Karpas-422 (cell line): ENCODE measurements around the gene ZNF488. TPM values are rescaled to one million over a fixed set of nuclear protein-coding genes. Genes with fewer than 3 reads are reported as not detected.

Source experiments
- DNase-seq: peaks from one replicate; pipeline ENCODE4 v3.0.0-alpha.2; 2015
- H2AFZ ChIP-seq: fragments of 200-600 bp; sonication (generic); 2 replicates; pipeline ENCODE4 v1.6.1; 2014; ENCODE audit warnings: antibody characterized with exemption, low read length, mixed read lengths
- H3K27ac ChIP-seq: fragments of 200-600 bp; sonication (generic); 2 replicates; pipeline ENCODE4 v1.5.1; 2014; ENCODE audit warnings: mild to moderate bottlenecking, low read length, moderate library complexity
- H3K27me3 ChIP-seq: fragments of 200-600 bp; sonication (generic); 2 replicates; pipeline ENCODE4 v1.6.1; 2014; ENCODE audit warnings: low read length, mixed read lengths
- H3K36me3 ChIP-seq: fragments of 200-600 bp; sonication (generic); 2 replicates; pipeline ENCODE4 v1.6.1; 2014; ENCODE audit warnings: low read length, mixed read lengths; ENCODE audit not compliant: insufficient read depth
- H3K4me1 ChIP-seq: fragments of 200-600 bp; sonication (generic); 2 replicates; pipeline ENCODE4 v1.6.1; 2014; ENCODE audit warnings: mild to moderate bottlenecking, low read length, mixed read lengths
- H3K4me2 ChIP-seq: fragments of 200-600 bp; sonication (generic); 2 replicates; pipeline ENCODE4 v1.6.1; 2014; ENCODE audit warnings: low read length, low read depth, mild to moderate bottlenecking; ENCODE audit not compliant: poor library complexity, severe bottlenecking
- H3K4me3 ChIP-seq: fragments of 200-600 bp; sonication (generic); 2 replicates; pipeline ENCODE4 v1.5.1; 2014; ENCODE audit warnings: mild to moderate bottlenecking, antibody characterized with exemption, low read length, mixed read lengths
- H3K79me2 ChIP-seq: fragments of 200-600 bp; sonication (generic); 2 replicates; pipeline ENCODE4 v1.6.1; 2014; ENCODE audit warnings: mild to moderate bottlenecking, low read length, mixed read lengths
- H3K9ac ChIP-seq: fragments of 200-600 bp; sonication (generic); 2 replicates; pipeline ENCODE4 v1.6.0; 2014; ENCODE audit warnings: low read length
- H3K9me2 ChIP-seq: fragments of 200-600 bp; sonication (generic), shearing (Covaris generic); replicated peaks from 2 replicates; pipeline ENCODE4 v1.6.0; 2014; ENCODE audit warnings: mild to moderate bottlenecking, low read length, moderate library complexity; ENCODE audit not compliant: insufficient read depth
- H3K9me3 ChIP-seq: fragments of 300-700, 200-600 bp; sonication (generic); 2 replicates; pipeline ENCODE4 v1.6.1; 2014; ENCODE audit warnings: low read length, mixed read lengths
- H4K20me1 ChIP-seq: fragments of 200-600 bp; sonication (generic); 2 replicates; pipeline ENCODE4 v1.6.1; 2014; ENCODE audit warnings: mild to moderate bottlenecking, antibody characterized with exemption, low read length, low read depth; ENCODE audit not compliant: insufficient read depth
- total RNA-seq: library from RNA; depleted of rRNA; stranded (reverse); fragments of >200 nt; shearing (Covaris generic); gene quantifications from 2 replicates; pipeline ENCODE4 v1.2.3, GENCODE V29; 2014; ENCODE audit warnings: low replicate concordance

ZNF488 gene
- total RNA-seq, 1 experiment from 2014 or later, result not detected

DNA sequence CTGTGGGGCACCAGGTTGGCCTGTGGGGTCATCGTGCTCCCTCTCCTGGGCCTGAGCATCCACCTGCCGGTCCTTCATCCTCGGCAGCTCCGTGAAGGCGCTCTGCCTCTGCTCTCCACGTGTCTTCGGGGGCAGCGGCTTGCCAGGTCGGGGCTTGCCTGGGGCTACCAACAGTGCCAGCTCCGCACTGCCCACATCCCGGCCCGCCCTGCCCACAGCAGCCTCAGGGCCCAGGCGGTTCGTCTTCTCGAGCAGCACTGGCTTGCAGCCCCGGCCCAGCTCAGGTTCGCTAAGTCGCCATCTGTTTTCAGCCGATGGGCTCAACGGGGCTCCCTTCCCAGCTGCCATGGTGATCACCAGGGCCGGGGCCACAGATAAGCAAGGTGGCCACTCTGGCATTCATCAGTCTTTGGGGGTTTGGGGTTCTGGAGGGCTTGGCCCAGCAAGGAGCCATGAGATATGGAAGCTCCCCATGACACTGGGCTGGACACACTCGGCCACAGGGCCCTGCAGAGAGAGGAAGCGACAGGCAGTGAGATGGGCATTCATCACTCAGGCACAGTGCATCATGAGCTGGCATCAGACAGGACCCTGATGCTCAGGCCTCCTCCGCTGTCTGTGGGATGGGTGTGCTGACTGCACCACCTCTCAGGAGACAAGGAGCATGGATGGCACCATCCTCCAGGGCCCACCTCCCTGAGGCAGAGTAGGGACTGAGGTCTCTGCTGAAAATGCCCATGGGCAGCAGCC is 15.5 kb downstream of the ZNF488 start:
- no peak overlapping the region for H3K9ac ChIP-seq
- H3K27me3 ChIP-seq, result no peaks in the 10 kb centered on the region
- H3K36me3 ChIP-seq, result no peaks in the 10 kb centered on the region
- H3K4me1 ChIP-seq, result no peaks in the 10 kb centered on the region; the same call in 1 of the 2 replicates
- no peaks in the 10 kb centered on the region for H3K9me2 ChIP-seq
- H3K4me3 ChIP-seq, result no peak overlapping the region
- no peak overlapping the region for H3K4me2 ChIP-seq
- H4K20me1 ChIP-seq, result no peaks in the 10 kb centered on the region
- no peak overlapping the region for H2AFZ ChIP-seq
- no peak for DNase-seq
- H3K79me2 ChIP-seq, result no peaks in the 10 kb centered on the region
- H3K27ac ChIP-seq, result no peak overlapping the region
- no peaks in the 10 kb centered on the region for H3K9me3 ChIP-seq

DNA sequence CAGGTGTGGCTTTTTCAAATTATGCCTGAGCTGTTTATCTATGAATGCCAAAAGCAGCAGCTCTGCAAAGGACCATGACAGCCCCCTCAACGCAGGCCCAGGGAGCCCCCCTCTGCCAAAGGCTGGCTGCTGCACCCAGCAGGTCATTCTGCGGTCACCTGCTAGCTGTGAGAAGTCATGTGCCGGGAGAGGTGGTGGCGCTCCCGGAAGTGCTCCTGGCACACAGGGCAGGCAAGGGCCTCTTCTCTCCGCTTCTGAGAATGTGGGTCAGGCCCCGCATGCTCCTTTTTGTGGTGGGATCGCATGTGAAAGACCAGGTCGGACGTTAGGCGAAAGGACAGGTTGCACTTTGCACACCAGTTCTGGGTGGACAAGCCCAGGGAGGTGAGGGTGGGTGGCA is 16.4 kb downstream of the ZNF488 start:
- H3K9me2 ChIP-seq, result no peaks in the 10 kb centered on the region
- no peak overlapping the region for H2AFZ ChIP-seq
- H3K4me3 ChIP-seq, result no peak overlapping the region
- no peaks in the 10 kb centered on the region for H4K20me1 ChIP-seq
- no peak overlapping the region for H3K9ac ChIP-seq
- H3K27me3 ChIP-seq, result no peaks in the 10 kb centered on the region
- H3K27ac ChIP-seq, result no peak overlapping the region
- H3K9me3 ChIP-seq, result no peaks in the 10 kb centered on the region
- no peak for DNase-seq
- no peaks in the 10 kb centered on the region for H3K36me3 ChIP-seq
- no peaks in the 10 kb centered on the region; the same call in 1 of the 2 replicates for H3K4me1 ChIP-seq
- H3K79me2 ChIP-seq, result no peaks in the 10 kb centered on the region
- no peak overlapping the region for H3K4me2 ChIP-seq

GRCh38 chr10:47366731-47367460 is 17.2 kb downstream of the ZNF488 start:
- Histone ChIP-seq H3K9ac (no peak overlapping the region), H3K4me1 (no peaks in the 10 kb centered on the region; the same call in 1 of the 2 replicates), H2AFZ (no peak overlapping the region), H3K4me3 (no peak overlapping the region), H3K27ac (no peak overlapping the region), H3K79me2 (no peaks in the 10 kb centered on the region), H3K27me3 (no peaks in the 10 kb centered on the region), H3K9me2 (no peaks in the 10 kb centered on the region), H4K20me1 (no peaks in the 10 kb centered on the region), H3K4me2 (no peak overlapping the region), H3K36me3 (no peaks in the 10 kb centered on the region), H3K9me3 (no peaks in the 10 kb centered on the region)
- no peak for DNase-seq

GRCh38 chr10:47366181-47366631 is 17.9 kb downstream of the ZNF488 start:
- Histone ChIP-seq H3K79me2 (no peaks in the 10 kb centered on the region), H3K9ac (no peak overlapping the region), H3K4me2 (no peak overlapping the region), H3K36me3 (no peaks in the 10 kb centered on the region), H3K9me3 (no peaks in the 10 kb centered on the region), H3K9me2 (no peaks in the 10 kb centered on the region), H3K27me3 (no peaks in the 10 kb centered on the region), H3K4me1 (no peaks in the 10 kb centered on the region; the same call in 1 of the 2 replicates), H3K27ac (no peak overlapping the region), H4K20me1 (no peaks in the 10 kb centered on the region), H3K4me3 (no peak overlapping the region), H2AFZ (no peak overlapping the region)
- DNase-seq, result no peak

- H3K27ac ChIP-seq, result no peak overlapping the region
- no peaks in the 10 kb centered on the region for H3K36me3 ChIP-seq
- no peak overlapping the region for H2AFZ ChIP-seq
- H3K4me3 ChIP-seq, result no peak overlapping the region
- no peaks in the 10 kb centered on the region for H4K20me1 ChIP-seq
- no peak overlapping the region for H3K9ac ChIP-seq
- H3K27me3 ChIP-seq, result no peaks in the 10 kb centered on the region
- no peaks in the 10 kb centered on the region; the same call in 1 of the 2 replicates for H3K4me1 ChIP-seq
- no peaks in the 10 kb centered on the region for H3K79me2 ChIP-seq
- no peak overlapping the region for H3K4me2 ChIP-seq
- no peaks in the 10 kb centered on the region for H3K9me3 ChIP-seq
- no peaks in the 10 kb centered on the region for H3K9me2 ChIP-seq
- no peak for DNase-seq
These were observed 18.5 kb downstream of the ZNF488 start for GRCh38 chr10:47365431-47366180.

- DNase-seq, result no peak
- H4K20me1 ChIP-seq, result no peaks in the 10 kb centered on the region
- no peak overlapping the region for H3K4me3 ChIP-seq
- H2AFZ ChIP-seq, result no peak overlapping the region
- no peak overlapping the region for H3K9ac ChIP-seq
- H3K79me2 ChIP-seq, result no peaks in the 10 kb centered on the region
- H3K9me3 ChIP-seq, result no peaks in the 10 kb centered on the region
- H3K4me1 ChIP-seq, result no peaks in the 10 kb centered on the region; the same call in 1 of the 2 replicates
- H3K27ac ChIP-seq, result no peak overlapping the region
- no peaks in the 10 kb centered on the region for H3K27me3 ChIP-seq
- H3K36me3 ChIP-seq, result no peaks in the 10 kb centered on the region
- no peaks in the 10 kb centered on the region for H3K9me2 ChIP-seq
- H3K4me2 ChIP-seq, result no peak overlapping the region
These were observed 19.2 kb downstream of the ZNF488 start for GRCh38 chr10:47364911-47365310.

- Histone ChIP-seq H2AFZ (no peak overlapping the region), H3K9me3 (no peaks in the 10 kb centered on the region), H3K9me2 (no peaks in the 10 kb centered on the region), H3K4me2 (no peak overlapping the region), H3K79me2 (no peaks in the 10 kb centered on the region), H3K4me3 (no peak overlapping the region), H3K9ac (no peak overlapping the region), H3K4me1 (no peaks in the 10 kb centered on the region; the same call in 1 of the 2 replicates), H4K20me1 (no peaks in the 10 kb centered on the region), H3K36me3 (no peaks in the 10 kb centered on the region), H3K27ac (no peak overlapping the region), H3K27me3 (no peaks in the 10 kb centered on the region)
- no peak for DNase-seq
These were observed 19.7 kb downstream of the ZNF488 start for GRCh38 chr10:47364366-47364765.

GRCh38 chr10:47363781-47364180 is 20.3 kb downstream of the ZNF488 start:
- Histone ChIP-seq H3K79me2 (no peaks in the 10 kb centered on the region), H3K4me1 (no peaks in the 10 kb centered on the region; the same call in 1 of the 2 replicates), H2AFZ (no peak overlapping the region), H3K27ac (no peak overlapping the region), H3K9ac (no peak overlapping the region), H3K4me2 (no peak overlapping the region), H3K36me3 (no peaks in the 10 kb centered on the region), H4K20me1 (no peaks in the 10 kb centered on the region), H3K9me2 (no peaks in the 10 kb centered on the region), H3K9me3 (no peaks in the 10 kb centered on the region), H3K27me3 (no peaks in the 10 kb centered on the region), H3K4me3 (no peak overlapping the region)
- DNase-seq, result no peak
